Measurements from ENCODE around the gene VWA7.

The VWA7 gene

DNA sequence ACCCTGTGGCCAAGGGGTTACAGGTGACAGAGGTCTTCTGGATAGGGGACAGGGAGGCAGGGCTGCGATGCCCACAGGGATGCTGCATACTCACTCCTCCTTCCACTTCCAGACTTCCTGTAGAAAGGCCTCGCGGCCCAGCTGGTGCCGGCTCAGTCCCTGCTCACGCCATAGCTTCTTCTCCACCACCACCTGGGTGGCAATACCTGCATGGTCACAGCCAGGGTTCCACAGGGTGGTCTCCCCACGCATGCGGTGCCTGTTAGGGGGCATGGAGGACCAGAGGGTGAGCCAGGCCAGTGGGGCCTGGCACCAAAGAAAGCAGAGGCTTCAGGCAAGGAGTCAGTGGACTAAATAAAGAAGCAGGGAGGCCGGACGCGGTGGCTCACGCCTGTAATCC lies 8.3 kb upstream of the VWA7 start:
- TF ChIP-seq CTCF (IDR thresholded peaks at IDR 0.05; ENCODE audit: insufficient read depth, low read depth, low read length, missing control alignments): no peak
- DNase-seq (ENCODE audit: low read depth): no peak
- H3K4me3 ChIP-seq (ENCODE audit: low read length): no peak overlapping the region

DNA sequence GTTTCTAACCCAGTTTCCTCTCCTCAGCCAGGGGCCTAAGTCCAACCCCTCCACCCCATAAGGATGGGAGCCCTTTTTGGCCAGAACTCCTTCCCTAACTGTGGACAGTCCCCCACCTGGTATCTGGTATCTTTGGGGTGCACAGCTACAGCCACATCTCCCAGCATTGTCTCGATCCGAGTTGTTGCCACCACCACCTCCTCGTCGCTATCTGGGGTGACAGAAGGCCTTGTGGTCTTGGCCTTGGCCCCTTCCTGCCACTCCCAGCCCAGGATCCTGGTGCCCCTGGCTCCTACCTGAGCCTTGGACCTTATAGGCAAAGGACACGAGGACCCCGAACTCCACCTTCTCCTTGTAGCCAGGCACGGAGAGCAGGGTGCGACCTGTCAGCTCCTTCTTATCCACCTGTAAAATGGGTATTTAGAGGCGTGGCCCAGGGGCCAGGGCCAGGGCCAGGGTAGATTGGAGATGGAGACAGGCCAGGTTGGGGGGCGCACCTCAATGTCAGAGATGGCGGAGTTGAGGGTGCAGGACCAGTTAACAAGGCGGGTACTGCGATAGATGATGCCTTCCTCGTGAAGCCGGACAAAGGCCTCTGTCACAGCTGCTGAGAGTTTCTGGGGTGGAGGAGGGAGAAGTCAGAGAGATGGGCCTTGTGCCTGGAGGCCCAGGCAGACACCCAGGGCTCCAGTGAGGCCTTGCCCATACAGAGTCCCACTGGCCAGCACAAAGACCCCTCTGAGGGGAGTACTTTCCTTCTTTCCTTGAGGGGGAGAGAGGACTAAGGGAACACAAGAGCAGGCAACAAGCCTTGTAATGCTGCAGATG lies 7.2 kb upstream of the VWA7 start:
- no peak for DNase-seq (ENCODE audit: low read depth)
- TF ChIP-seq CTCF (IDR thresholded peaks at IDR 0.05; ENCODE audit: insufficient read depth, low read depth, low read length, missing control alignments): no peak
- no peak overlapping the region for H3K4me3 ChIP-seq (ENCODE audit: low read length)

DNA sequence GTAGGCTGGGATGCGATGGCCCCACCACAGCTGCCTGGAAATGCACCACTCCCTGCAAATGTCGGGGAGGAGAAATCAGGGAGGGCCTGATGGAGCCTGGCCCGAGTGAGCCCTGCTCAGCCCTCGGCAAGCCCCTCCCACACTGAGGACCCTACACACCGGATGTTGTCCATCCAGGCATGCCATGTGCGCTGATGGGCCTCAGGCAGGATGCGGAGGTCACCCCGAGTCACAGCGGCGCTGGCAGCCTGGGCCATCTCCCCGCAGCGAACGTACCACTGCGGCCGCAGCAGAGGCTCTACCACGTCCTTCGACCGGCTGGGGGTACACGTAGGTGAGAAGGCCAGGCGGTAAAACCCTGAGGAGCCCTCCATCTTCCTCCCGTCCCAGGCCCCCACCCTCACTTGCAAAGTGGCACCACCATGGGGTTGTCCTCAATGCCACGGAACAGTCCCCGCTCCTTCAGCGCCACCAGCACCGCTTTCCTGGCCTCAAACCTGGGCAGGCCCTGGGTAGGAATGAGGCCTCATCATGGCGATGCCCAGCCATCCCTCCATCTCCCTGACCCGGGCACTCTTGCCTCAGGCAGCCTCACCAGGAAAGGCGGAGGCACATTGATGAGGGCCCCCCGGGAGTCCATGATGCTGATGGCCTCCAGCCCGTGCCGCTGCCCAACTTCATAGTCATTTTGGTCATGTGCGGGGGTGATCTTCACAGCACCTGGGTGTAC lies 5.2 kb upstream of the VWA7 start:
- no peak for DNase-seq (ENCODE audit: low read depth)
- no peak for TF ChIP-seq CTCF (IDR thresholded peaks at IDR 0.05; ENCODE audit: insufficient read depth, low read depth, low read length, missing control alignments)
- H3K4me3 ChIP-seq (ENCODE audit: low read length): no peak overlapping the region

DNA sequence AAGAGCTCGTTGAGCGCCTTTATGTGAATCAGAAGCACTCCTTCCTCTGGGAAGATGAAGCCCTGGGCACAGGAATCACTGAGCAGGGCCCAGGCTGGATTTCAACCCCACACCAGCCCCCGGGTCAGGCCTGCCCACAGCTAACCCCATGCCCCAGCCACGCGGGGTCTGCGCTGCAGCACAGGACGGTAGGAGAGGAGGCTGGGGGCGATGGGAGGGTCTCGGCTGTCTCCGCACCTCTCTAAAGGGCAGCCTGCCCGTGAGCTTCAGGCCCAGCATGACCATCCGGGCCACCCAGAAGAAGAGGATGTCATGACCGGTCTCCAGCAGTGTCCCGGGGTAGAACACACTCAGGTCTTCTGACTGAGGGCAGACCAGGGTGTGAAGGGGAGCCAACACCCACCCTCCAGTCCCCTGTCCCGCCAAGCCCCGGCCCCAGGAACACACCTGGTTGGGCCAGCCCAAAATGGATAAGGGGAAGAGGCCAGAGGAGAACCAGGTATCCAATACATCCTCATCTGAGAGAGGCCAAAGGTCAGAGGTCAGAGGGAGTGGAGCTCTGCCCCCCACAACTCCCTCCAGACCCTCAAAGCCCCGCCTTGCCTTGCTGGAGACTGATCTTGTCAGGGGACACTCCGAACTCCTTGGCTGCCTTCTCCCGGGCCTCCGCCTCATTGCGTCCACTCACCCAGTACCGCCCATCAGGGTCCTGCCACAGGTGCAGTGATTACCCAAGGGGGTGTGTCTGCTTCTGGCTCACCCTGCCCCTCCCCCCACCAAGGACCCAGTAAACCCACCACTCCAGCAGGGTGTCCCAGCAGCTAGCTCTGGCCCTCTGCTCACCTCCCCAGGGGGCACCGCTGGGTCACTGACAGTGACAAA lies 4.4 kb upstream of the VWA7 start:
- DNase-seq (ENCODE audit: low read depth): no peak
- no peak for TF ChIP-seq CTCF (IDR thresholded peaks at IDR 0.05; ENCODE audit: insufficient read depth, low read depth, low read length, missing control alignments)

DNA sequence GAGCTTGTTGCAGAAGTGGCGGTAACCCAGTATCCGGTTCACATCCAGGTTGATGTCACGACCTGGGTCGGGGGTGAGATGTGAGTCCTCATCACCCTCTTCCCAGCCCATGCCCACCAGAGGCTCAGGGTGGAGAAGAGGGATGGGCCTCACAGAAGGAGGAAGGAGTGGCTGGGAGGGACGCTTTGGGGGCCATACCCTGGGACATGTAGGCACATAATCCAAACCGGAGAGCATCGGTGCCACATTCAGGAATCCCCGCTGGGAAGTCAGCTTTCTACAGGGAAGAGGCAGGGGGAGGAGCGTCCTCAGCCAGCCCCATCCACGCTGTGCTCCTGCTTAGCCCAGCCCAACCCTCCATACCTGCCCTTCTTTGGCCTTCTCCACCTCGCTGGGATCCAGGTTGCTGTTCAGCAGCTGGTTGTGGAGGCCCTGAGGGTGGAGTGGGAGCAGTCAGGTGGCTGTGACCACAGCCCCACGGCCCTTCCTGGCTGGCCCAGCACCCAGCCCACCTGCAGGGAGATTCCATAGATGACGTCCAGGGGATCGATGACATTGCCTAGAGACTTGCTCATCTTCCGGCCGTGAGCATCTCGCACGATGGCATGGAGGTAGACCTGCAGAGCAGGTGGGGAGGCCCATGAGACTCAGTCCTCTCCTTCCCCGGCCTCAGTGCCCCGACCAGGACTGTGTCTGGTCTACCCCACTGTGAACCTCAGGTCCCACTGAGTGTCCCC lies 3.5 kb upstream of the VWA7 start:
- no peak for DNase-seq (ENCODE audit: low read depth)
- no peak for TF ChIP-seq CTCF (IDR thresholded peaks at IDR 0.05; ENCODE audit: insufficient read depth, low read depth, low read length, missing control alignments)
- H3K4me3 ChIP-seq (ENCODE audit: low read length): no peak overlapping the region

More for the DNA sequence above, 4.4 kb upstream of the VWA7 start:
- H3K4me3 ChIP-seq (ENCODE audit: low read length): no peak overlapping the region

DNA sequence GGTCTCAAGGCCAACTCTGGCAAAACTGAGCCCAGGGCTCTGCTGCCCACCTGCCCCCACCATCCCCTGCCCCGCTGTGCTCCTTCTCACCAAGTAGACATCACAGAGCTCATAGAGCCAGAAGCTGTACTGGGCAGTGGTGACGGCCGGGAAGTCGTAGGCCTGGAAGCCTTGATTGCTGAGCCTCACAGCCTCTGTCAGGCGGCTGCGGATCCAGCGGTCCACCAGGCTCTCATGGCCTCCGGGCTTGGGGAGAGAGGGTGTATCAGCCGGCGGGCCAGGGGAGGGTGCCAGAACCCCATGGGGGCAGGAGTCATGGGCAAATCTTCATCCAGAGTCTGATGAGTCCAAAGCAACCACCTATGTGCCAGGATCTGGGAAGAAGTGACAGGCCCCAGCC lies 2.8 kb upstream of the VWA7 start:
- no peak overlapping the region for H3K4me3 ChIP-seq (ENCODE audit: low read length)
- no peak for TF ChIP-seq CTCF (IDR thresholded peaks at IDR 0.05; ENCODE audit: insufficient read depth, low read depth, low read length, missing control alignments)
- DNase-seq (ENCODE audit: low read depth): no peak

Measured in epithelial cell of esophagus (primary cell).